Heart left ventricle (tissue), 16 donors: Measurements from ENCODE around the gene BET1L. TPM values are rescaled to one million over a fixed set of nuclear protein-coding genes. Genes with fewer than 3 reads are reported as not detected.
A peak's percentile ranks its signal among the peaks of the same experiment; 100 is the strongest.
"Not testable (repeated sequence)": the region's sequence is repeated elsewhere in the genome, so short reads cannot be mapped to it uniquely, and the experiment has no call there.

Experiments used
- ATAC-seq, 4 donors: fragments of 200-7000 bp; cut with Tn5 transposase; one replicate each; pipeline ENCODE4 v1.9.1; 2020 to 2022; ENCODE audit warnings: moderate library complexity in 4 of 4, mild to moderate bottlenecking in 3 of 4, moderate number of reproducible peaks in 1 of 4
- DNase-seq, 5 donors: peaks; one replicate each; pipeline ENCODE4 v3.0.0-alpha.2; 2020
- H3K27ac ChIP-seq, 12 donors: fragments of 200-600 bp; sonication (generic) in 4 of 12; one replicate each; pipeline versions ENCODE4 v1.5.0 to v1.8.0; 2016 to 2022; ENCODE audit warnings: mild to moderate bottlenecking in 2 of 12
- H3K27me3 ChIP-seq, 9 donors: fragments of 200-600 bp; sonication (generic) in 2 of 9; one replicate each; pipeline versions ENCODE4 v1.5.1 to v1.8.0; 2016 to 2022; ENCODE audit warnings: mild to moderate bottlenecking in 3 of 9
- H3K36me3 ChIP-seq, 9 donors: fragments of 200-600 bp; sonication (generic) in 2 of 9; one replicate each; pipeline versions ENCODE4 v1.5.0 to v1.8.0; 2018 to 2022; ENCODE audit warnings: mild to moderate bottlenecking in 2 of 9
- H3K4me1 ChIP-seq, 12 donors: fragments of 200-600 bp; sonication (generic) in 4 of 12; one replicate each; pipeline versions ENCODE4 v1.5.0 to v1.8.0; 2016 to 2022; ENCODE audit warnings: mild to moderate bottlenecking in 3 of 12
- H3K4me3 ChIP-seq, 12 donors: fragments of 200-600 bp; sonication (generic) in 4 of 12; one replicate each; pipeline versions ENCODE4 v1.5.0 to v1.8.0; 2017 to 2022; ENCODE audit warnings: mild to moderate bottlenecking in 9 of 12, moderate library complexity in 4 of 12
- H3K9me3 ChIP-seq, 12 donors: fragments of 200-600 bp; sonication (generic) in 4 of 12; one replicate each; pipeline versions ENCODE4 v1.5.0 to v1.8.0; 2016 to 2022; ENCODE audit warnings: mild to moderate bottlenecking in 1 of 12
- POLR2A ChIP-seq, 2 donors: fragments of 450-650 bp; IDR thresholded peaks; one replicate each; pipeline ENCODE4 v1.6.1; 2017; ENCODE audit warnings: antibody characterized with exemption in 2 of 2, mild to moderate bottlenecking in 2 of 2, moderate library complexity in 2 of 2
- WGBS, 4 donors: extraction: QIAGEN DNeasy Blood & Tissue Kit in 2 of 4; methylation state at CpG; one replicate each; pipeline versions ENCODE4 v1.1.5 to v1.1.7; 2013 to 2018; 5-methylcytosine and 5-hydroxymethylcytosine counted together
- intact Hi-C, 10 donors: fragments of 100-400 bp; cut with DNase I; formaldehyde crosslinking; loops; one replicate each; pipeline versions ENCODE4 v1.11.1 to v1.14.2; 2022
- polyA plus RNA-seq, 2 donors: library from polyadenylated mRNA; stranded (reverse); fragments of 200-250 nt; gene quantifications; one replicate each; pipeline ENCODE4 v1.2.3, GENCODE V29; 2013
- total RNA-seq, 9 donors: library from RNA; depleted of rRNA in 2 of 9; stranded (reverse); fragments of >200 nt in 2 of 9; fragmentation: NEBNext Ultra II Directional in 3 of 9; extraction: Animal tissue kit (Norgen Biotek cat#: 25700) in 3 of 9; gene quantifications; one replicate each; pipeline versions ENCODE4 v1.1.0 to v1.2.4, GENCODE V29; 2016 to 2023
- TF ChIP-seq, protein P1 (sequence below), 12 donors: fragments of 200-600 bp; sonication (generic) in 4 of 12; IDR thresholded peaks; one replicate each; pipeline versions ENCODE4 v1.5.0 to v1.8.0; 2018 to 2022; ENCODE audit warnings: antibody characterized with exemption in 12 of 12, mild to moderate bottlenecking in 5 of 12
- donor health status: ischemic (EF 13 %, LVEDD 7.1; RV severe dilation, severe dysfunction).
- donor health status: healthy with polysubstance abuse.
- donor health status: DM: no; HTN: yes; CAD: no.
- donor health status: DM: no; HTN: no; CAD: no.
- donor health status: ischemic (EF 25% LVEDD 6.9; RV normal size, moderate dysfunction).
- donor health status: ischemic (EF 25% LVEDD 5.7; RV mildly dilated, moderate dysfunction).
- donor health status: healthy.
- donor health status: DM: yes; HTN: yes; CAD: no.
- donor health status: ischemic (EF 35%, LVEDD 5.7; RV mildly dilated, moderate dysfunction).
- donor health status: nonischemic (EF 11% LVEDD 7.7; RV severe dilation, severe dysfunction).
- donor health status: DM: yes; HTN: yes; CAD: no.
- donor health status: PGD.
- donor health status: ischemic (EF 29% LVEDD 5.4; RV normal size, mild dysfunction).
- donor health status: nonischemic (EF 23%, LVEDD 6.1; RV moderate dilation, normal function).

The BET1L gene
- total and polyA plus RNA-seq, 11 donors: 12.9 to 32.2 (median 20.9) TPM

DNA sequence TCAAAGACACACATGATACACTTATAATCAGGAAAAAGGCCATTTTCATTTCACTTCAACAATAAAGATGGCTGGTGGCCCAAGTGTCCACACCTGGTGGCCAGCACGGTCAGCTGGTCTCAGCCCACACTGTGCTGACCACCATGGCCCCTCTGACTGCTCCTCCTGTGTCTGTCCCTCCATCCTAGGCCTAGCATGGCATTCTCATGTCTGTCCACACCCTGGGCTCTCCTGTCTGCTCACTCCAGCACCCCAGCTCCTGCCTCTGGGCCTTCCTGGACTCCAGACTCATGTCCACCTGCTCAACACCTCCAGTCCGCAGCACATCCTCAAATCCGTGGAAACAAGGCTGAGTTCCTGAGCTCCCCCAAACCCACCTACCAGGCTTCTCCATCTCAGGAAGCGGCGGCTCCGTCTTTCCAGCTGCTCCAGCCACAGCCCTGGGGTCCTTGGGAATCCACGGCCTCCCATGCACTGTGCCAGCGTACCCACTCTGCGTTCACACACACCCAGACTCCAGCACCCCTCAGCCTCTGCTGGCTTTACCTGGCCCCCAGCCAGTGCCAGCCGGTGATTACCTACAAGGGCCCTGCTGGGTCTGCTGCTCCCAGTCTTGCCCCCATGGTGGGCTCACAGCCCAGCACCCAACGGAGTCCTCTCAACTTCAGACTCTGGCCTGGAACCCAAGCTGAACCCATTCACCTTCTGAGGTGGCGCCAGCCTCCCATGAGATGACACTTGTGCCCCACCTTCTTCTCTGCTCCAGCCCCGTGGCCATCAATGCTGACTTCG is 15.0 kb upstream of the BET1L start:
- DNase-seq (no peak), ATAC-seq (peak in 2 of 4 donors; percentile 10 to 24)
- intact Hi-C loops: no loop called here
- Histone ChIP-seq H3K4me3 (no peak overlapping the region), H3K9me3 (no peaks in the 10 kb centered on the region), H3K27me3 (no peaks in the 10 kb centered on the region), H3K36me3 (peaks cover 0 to 36% (median 10%) of the 10 kb centered on the region in 9 donors), H3K4me1 (peaks cover 0 to 14% (median 0%) of the 10 kb centered on the region in 12 donors), H3K27ac (peak overlapping the region in 2 of 12 donors; percentile 57 to 60)
- TF ChIP-seq POLR2A (IDR thresholded peaks at IDR 0.05): no peak
- TF ChIP-seq, protein P1, sequence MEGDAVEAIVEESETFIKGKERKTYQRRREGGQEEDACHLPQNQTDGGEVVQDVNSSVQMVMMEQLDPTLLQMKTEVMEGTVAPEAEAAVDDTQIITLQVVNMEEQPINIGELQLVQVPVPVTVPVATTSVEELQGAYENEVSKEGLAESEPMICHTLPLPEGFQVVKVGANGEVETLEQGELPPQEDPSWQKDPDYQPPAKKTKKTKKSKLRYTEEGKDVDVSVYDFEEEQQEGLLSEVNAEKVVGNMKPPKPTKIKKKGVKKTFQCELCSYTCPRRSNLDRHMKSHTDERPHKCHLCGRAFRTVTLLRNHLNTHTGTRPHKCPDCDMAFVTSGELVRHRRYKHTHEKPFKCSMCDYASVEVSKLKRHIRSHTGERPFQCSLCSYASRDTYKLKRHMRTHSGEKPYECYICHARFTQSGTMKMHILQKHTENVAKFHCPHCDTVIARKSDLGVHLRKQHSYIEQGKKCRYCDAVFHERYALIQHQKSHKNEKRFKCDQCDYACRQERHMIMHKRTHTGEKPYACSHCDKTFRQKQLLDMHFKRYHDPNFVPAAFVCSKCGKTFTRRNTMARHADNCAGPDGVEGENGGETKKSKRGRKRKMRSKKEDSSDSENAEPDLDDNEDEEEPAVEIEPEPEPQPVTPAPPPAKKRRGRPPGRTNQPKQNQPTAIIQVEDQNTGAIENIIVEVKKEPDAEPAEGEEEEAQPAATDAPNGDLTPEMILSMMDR (IDR thresholded peaks at IDR 0.05): no peak
- WGBS, 4 donors: 95 to 96% (median 96%) methylated on average over 14 of the region's 14 CpGs

DNA sequence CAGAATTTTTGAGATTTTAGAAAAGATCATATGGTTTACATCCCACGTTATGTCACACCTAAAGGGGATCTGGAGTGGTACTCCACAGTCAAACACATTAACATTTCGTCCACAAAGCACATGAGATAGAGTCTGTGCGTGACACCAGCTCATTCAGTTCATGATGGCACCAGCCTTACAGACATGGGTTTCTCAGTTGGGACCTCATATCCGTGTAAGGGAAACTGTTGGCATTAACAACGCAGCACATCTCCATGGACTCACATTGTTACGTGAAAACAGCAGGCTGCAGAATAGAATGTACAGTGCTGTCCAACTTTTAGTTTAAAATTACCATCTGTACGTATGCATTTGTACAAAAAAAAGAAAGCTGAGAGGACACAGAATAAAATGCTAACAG is 14.3 kb upstream of the BET1L start:
- ATAC-seq (peak in 1 of 4 donors; percentile 61), DNase-seq (no peak)
- TF ChIP-seq, protein P1 (IDR thresholded peaks at IDR 0.05): no peak
- no peak for TF ChIP-seq POLR2A (IDR thresholded peaks at IDR 0.05)
- H3K27me3 ChIP-seq: no peaks in the 10 kb centered on the region
- no peaks in the 10 kb centered on the region for H3K9me3 ChIP-seq
- intact Hi-C loops: no loop called here
- no peak overlapping the region for H3K4me3 ChIP-seq
- H3K4me1 ChIP-seq: peaks cover 0 to 14% (median 0%) of the 10 kb centered on the region in 12 donors
- 75 to 94% (median 82%) methylated on average over 7 of the region's 7 CpGs for WGBS, 4 donors
- H3K36me3 ChIP-seq: peaks cover 0 to 39% (median 12%) of the 10 kb centered on the region in 9 donors
- peak overlapping the region in 1 of 12 donors; percentile 57 for H3K27ac ChIP-seq

DNA sequence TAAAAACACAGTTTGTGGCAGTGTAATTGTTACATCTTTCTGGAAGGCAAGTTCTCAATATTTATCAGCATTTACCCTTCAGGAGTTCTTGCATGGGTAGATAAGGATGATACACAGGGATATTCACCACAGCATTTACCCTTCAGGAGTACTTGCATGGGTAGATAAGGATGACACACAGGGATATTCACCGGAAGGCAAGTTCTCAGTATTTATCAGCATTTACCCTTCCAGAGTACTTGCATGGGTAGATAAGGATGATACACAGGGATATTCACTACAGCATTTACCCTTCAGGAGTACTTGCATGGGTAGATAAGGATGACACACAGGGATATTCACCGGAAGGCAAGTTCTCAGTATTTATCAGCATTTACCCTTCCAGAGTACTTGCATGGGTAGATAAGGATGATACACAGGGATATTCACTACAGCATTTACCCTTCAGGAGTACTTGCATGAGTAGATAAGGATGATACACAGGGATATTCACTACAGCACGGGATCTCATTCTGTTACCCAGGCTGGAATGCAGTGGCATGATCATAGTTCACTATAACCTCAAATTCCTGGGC is 13.5 kb upstream of the BET1L start:
- 53 to 71% (median 62%) methylated on average over 2 to 3 of the region's 3 CpGs for WGBS, 4 donors
- H3K27ac ChIP-seq: peak overlapping the region in 1 of 12 donors; percentile 57

DNA sequence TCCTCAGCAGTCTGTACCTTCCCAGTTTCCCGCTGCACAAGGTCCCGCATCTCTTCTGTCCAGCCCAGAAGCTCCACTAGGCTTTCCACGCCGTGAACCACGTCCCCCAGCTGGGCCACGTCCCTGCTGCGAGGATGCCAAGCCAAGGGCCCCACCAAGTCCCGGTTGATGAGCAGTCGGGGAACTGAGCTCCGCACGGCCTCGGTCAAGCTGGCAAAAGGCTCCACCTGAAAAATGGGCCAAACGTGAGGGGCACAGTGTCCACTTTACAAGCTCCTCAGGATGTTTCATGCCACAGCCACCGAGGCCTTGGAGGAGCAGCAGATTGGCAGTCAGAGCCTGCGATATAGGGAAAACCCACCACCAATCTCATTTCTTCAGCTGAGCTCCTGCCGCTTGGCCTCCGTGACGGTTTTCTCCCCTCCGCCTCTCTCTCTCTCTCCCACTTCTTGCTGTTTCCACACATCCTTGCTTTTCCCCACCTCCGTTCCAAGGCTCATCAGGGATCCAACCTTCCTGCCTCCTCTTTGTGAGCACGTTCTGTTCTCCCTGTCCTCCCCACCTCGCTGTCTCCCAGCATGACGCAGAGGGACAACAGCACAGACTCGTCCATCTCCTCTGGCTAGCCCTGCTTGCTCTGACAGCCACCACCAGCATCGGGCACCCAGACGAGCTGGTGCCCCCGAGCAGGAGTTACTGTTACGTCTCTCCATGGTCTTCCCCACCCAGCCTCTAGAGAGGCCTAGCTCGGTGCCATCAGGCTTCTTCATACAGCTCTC is 11.8 kb upstream of the BET1L start:
- TF ChIP-seq POLR2A (IDR thresholded peaks at IDR 0.05): no peak
- TF ChIP-seq, protein P1 (IDR thresholded peaks at IDR 0.05): no peak
- peaks cover 0 to 64% (median 38%) of the 10 kb centered on the region in 9 donors for H3K36me3 ChIP-seq
- intact Hi-C loops: loop anchor here in 1 of 10 donors (10.0 kb wide), 1 partner anchor 146 kb away; the partner anchor contains the start of gene B4GALNT4
- no peak overlapping the region for H3K27ac ChIP-seq
- no peaks in the 10 kb centered on the region for H3K9me3 ChIP-seq
- peaks cover 0 to 7% (median 0%) of the 10 kb centered on the region in 12 donors for H3K4me1 ChIP-seq
- no peaks in the 10 kb centered on the region for H3K27me3 ChIP-seq
- DNase-seq (no peak), ATAC-seq (no peak)
- H3K4me3 ChIP-seq: no peak overlapping the region
- WGBS, 4 donors: 90 to 93% (median 92%) methylated on average over 26 to 29 of the region's 29 CpGs

More for the DNA sequence above, 13.5 kb upstream of the BET1L start:
- intact Hi-C loops, DNase-seq, H3K4me3 ChIP-seq, H3K9me3 ChIP-seq, H3K27me3 ChIP-seq, ATAC-seq: not testable (repeated sequence)
- H3K4me1 ChIP-seq: peaks cover 0 to 14% (median 0%) of the 10 kb centered on the region in 12 donors
- peaks cover 0 to 47% (median 20%) of the 10 kb centered on the region in 9 donors for H3K36me3 ChIP-seq
